Effector memory CD4-positive, alpha-beta T cell (primary cell): ENCODE measurements around the gene DISC1.
"Not testable (repeated sequence)": the region's sequence is repeated elsewhere in the genome, so short reads cannot be mapped to it uniquely, and the experiment has no call there.

Experiments
- DNase-seq, 3 donors: peaks; one replicate each; pipeline ENCODE4 v3.0.0-alpha.2; 2020
- H3K27ac ChIP-seq: 2 replicates; pipeline ENCODE4 v1.7.0; 2013; ENCODE audit warnings: mild to moderate bottlenecking, low read length, moderate library complexity; ENCODE audit not compliant: insufficient read depth, poor library complexity, severe bottlenecking
- H3K27me3 ChIP-seq: replicated peaks from 2 replicates; pipeline ENCODE4 v1.7.0; 2013; ENCODE audit warnings: mild to moderate bottlenecking, low read length; ENCODE audit not compliant: insufficient read depth, control insufficient read depth, poor library complexity, severe bottlenecking
- H3K36me3 ChIP-seq: 2 replicates; pipeline ENCODE4 v1.7.0; 2013; ENCODE audit warnings: mild to moderate bottlenecking, low read length, moderate library complexity; ENCODE audit not compliant: control insufficient read depth, insufficient read depth
- H3K4me1 ChIP-seq: 2 replicates; pipeline ENCODE4 v1.7.0; 2013; ENCODE audit warnings: low read length, mild to moderate bottlenecking; ENCODE audit not compliant: control insufficient read depth, insufficient read depth, poor library complexity, severe bottlenecking
- H3K4me3 ChIP-seq: 2 replicates; pipeline ENCODE4 v1.7.0; 2013; ENCODE audit warnings: low read length, low read depth, mild to moderate bottlenecking; ENCODE audit not compliant: insufficient read depth, poor library complexity, severe bottlenecking
- H3K9me3 ChIP-seq: 2 replicates; pipeline ENCODE4 v1.7.0; 2013; ENCODE audit warnings: mild to moderate bottlenecking, low read length, moderate library complexity; ENCODE audit not compliant: control insufficient read depth

Gene DISC1

GRCh38 chr1:231964241-231964640 lies 337.7 kb downstream of the DISC1 start:
- H3K27ac ChIP-seq, result no peak overlapping the region
- no peak overlapping the region for H3K4me3 ChIP-seq
- H3K36me3 ChIP-seq, result no peaks in the 10 kb centered on the region
- no peaks in the 10 kb centered on the region for H3K4me1 ChIP-seq
- no peaks in the 10 kb centered on the region for H3K27me3 ChIP-seq
- DNase-seq, result no peak
- H3K9me3 ChIP-seq, result no peaks in the 10 kb centered on the region

- no peaks in the 10 kb centered on the region for H3K9me3 ChIP-seq
- no peaks in the 10 kb centered on the region for H3K36me3 ChIP-seq
- H3K27me3 ChIP-seq, result no peaks in the 10 kb centered on the region
- no peak overlapping the region for H3K4me3 ChIP-seq
- H3K27ac ChIP-seq, result no peak overlapping the region
- DNase-seq, result no peak
- H3K4me1 ChIP-seq, result no peaks in the 10 kb centered on the region
Measured at GRCh38 chr1:231964961-231965360, 338.4 kb downstream of the DISC1 start.

GRCh38 chr1:231965615-231966014 lies 339.0 kb downstream of the DISC1 start:
- Histone ChIP-seq H3K27me3 (no peaks in the 10 kb centered on the region), H3K4me3 (no peak overlapping the region), H3K4me1 (no peaks in the 10 kb centered on the region), H3K36me3 (no peaks in the 10 kb centered on the region), H3K9me3 (no peaks in the 10 kb centered on the region), H3K27ac (no peak overlapping the region)
- DNase-seq, result no peak

- no peaks in the 10 kb centered on the region for H3K9me3 ChIP-seq
- no peaks in the 10 kb centered on the region for H3K4me1 ChIP-seq
- no peak overlapping the region for H3K4me3 ChIP-seq
- no peaks in the 10 kb centered on the region for H3K36me3 ChIP-seq
- no peak for DNase-seq
- H3K27ac ChIP-seq, result no peak overlapping the region
- H3K27me3 ChIP-seq, result no peaks in the 10 kb centered on the region
Measured at GRCh38 chr1:231966983-231967382, 340.4 kb downstream of the DISC1 start.

GRCh38 chr1:231969076-231969475 lies 342.5 kb downstream of the DISC1 start:
- DNase-seq, result no peak
- no peaks in the 10 kb centered on the region for H3K27me3 ChIP-seq
- H3K4me1 ChIP-seq, result no peaks in the 10 kb centered on the region
- no peak overlapping the region for H3K4me3 ChIP-seq
- no peaks in the 10 kb centered on the region for H3K9me3 ChIP-seq
- H3K36me3 ChIP-seq, result no peaks in the 10 kb centered on the region
- no peak overlapping the region for H3K27ac ChIP-seq

- not testable (repeated sequence) for H3K36me3 ChIP-seq, H3K9me3 ChIP-seq, H3K27me3 ChIP-seq
Measured at GRCh38 chr1:231969761-231970160, 343.2 kb downstream of the DISC1 start.

GRCh38 chr1:231970684-231971083 lies 344.1 kb downstream of the DISC1 start:
- H3K36me3 ChIP-seq, result no peaks in the 10 kb centered on the region
- no peaks in the 10 kb centered on the region for H3K4me1 ChIP-seq
- H3K4me3 ChIP-seq, result no peak overlapping the region
- H3K9me3 ChIP-seq, result no peaks in the 10 kb centered on the region
- no peaks in the 10 kb centered on the region for H3K27me3 ChIP-seq
- no peak overlapping the region for H3K27ac ChIP-seq
- no peak for DNase-seq

More at GRCh38 chr1:231969761-231970160, 343.2 kb downstream of the DISC1 start:
- not testable (repeated sequence) for H3K4me1 ChIP-seq, H3K4me3 ChIP-seq, DNase-seq, H3K27ac ChIP-seq

GRCh38 chr1:231971397-231972110 lies 345.0 kb downstream of the DISC1 start:
- no peaks in the 10 kb centered on the region for H3K27me3 ChIP-seq
- H3K4me1 ChIP-seq, result no peaks in the 10 kb centered on the region
- no peak for DNase-seq
- no peaks in the 10 kb centered on the region for H3K9me3 ChIP-seq
- no peaks in the 10 kb centered on the region for H3K36me3 ChIP-seq
- H3K4me3 ChIP-seq, result no peak overlapping the region
- H3K27ac ChIP-seq, result no peak overlapping the region

- no peak overlapping the region for H3K27ac ChIP-seq
- H3K4me1 ChIP-seq, result no peaks in the 10 kb centered on the region
- H3K4me3 ChIP-seq, result no peak overlapping the region
- H3K27me3 ChIP-seq, result no peaks in the 10 kb centered on the region
- peaks cover 1% of the 10 kb centered on the region for H3K9me3 ChIP-seq
- H3K36me3 ChIP-seq, result no peaks in the 10 kb centered on the region
- no peak for DNase-seq
Measured at GRCh38 chr1:231972111-231972445, 345.5 kb downstream of the DISC1 start.

GRCh38 chr1:231973830-231974229 lies 347.2 kb downstream of the DISC1 start:
- no peaks in the 10 kb centered on the region for H3K27me3 ChIP-seq
- no peak overlapping the region for H3K27ac ChIP-seq
- H3K36me3 ChIP-seq, result no peaks in the 10 kb centered on the region
- DNase-seq, result no peak
- H3K9me3 ChIP-seq, result peaks cover 5% of the 10 kb centered on the region
- no peaks in the 10 kb centered on the region for H3K4me1 ChIP-seq
- no peak overlapping the region for H3K4me3 ChIP-seq
